Measurements from ENCODE around the gene GNA15. TPM values are rescaled to one million over a fixed set of nuclear protein-coding genes. Genes with fewer than 3 reads are reported as not detected.
A peak's percentile ranks its signal among the peaks of the same experiment; 100 is the strongest.

Gene GNA15
- total RNA-seq, 1 experiment from 2014 or later = 6.2 TPM

DNA sequence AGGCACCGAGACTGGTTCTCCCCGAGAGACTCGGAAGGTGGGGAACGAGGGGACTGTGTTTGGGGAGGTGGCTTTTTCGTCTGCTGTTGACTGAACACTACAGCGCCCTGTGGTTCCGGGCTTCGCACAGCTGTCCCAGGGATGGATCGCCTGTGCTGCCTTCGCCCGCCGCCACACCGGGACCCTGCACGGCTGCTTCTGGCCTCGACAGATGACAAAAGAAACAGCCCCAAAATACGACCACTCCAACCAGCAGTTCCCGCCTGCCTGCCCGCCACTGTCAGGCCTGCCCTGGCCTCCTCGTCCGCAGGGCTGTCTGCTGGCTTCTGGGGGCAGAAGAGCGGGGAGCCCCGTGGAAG is 13.3 kb upstream of the GNA15 start:
- CTCF ChIA-PET = no interaction called here
- H3K9me3 ChIP-seq (ENCODE audit: control insufficient read depth, insufficient read depth, low read depth, low read length) = no peaks in the 10 kb centered on the region
- in situ Hi-C loops (cut with HindIII; ENCODE audit: low pct_unique_long_range_greater_than_20kb, low sequenced_read_pairs) (no loop called here), intact Hi-C loops (cut with micrococcal nuclease; ENCODE audit: unreplicated experiment) (loop anchor here (10.0 kb wide), 1 partner anchor 168 kb away; no protein-coding TSS in a partner anchor)
- POLR2A ChIA-PET = no interaction called here
- no peaks in the 10 kb centered on the region for H3K36me3 ChIP-seq (ENCODE audit: control insufficient read depth, insufficient read depth, low read length)
- no peaks in the 10 kb centered on the region for H3K4me1 ChIP-seq (ENCODE audit: control insufficient read depth, insufficient read depth, low read length)
- H3K4me3 ChIP-seq (ENCODE audit: low read depth in 2 of 2, low read length in 2 of 2) = no peak overlapping the region
- TSS peak; percentile 77 for BruUV-seq (replicated peaks)
- TF ChIP-seq, protein P1, sequence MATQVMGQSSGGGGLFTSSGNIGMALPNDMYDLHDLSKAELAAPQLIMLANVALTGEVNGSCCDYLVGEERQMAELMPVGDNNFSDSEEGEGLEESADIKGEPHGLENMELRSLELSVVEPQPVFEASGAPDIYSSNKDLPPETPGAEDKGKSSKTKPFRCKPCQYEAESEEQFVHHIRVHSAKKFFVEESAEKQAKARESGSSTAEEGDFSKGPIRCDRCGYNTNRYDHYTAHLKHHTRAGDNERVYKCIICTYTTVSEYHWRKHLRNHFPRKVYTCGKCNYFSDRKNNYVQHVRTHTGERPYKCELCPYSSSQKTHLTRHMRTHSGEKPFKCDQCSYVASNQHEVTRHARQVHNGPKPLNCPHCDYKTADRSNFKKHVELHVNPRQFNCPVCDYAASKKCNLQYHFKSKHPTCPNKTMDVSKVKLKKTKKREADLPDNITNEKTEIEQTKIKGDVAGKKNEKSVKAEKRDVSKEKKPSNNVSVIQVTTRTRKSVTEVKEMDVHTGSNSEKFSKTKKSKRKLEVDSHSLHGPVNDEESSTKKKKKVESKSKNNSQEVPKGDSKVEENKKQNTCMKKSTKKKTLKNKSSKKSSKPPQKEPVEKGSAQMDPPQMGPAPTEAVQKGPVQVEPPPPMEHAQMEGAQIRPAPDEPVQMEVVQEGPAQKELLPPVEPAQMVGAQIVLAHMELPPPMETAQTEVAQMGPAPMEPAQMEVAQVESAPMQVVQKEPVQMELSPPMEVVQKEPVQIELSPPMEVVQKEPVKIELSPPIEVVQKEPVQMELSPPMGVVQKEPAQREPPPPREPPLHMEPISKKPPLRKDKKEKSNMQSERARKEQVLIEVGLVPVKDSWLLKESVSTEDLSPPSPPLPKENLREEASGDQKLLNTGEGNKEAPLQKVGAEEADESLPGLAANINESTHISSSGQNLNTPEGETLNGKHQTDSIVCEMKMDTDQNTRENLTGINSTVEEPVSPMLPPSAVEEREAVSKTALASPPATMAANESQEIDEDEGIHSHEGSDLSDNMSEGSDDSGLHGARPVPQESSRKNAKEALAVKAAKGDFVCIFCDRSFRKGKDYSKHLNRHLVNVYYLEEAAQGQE (IDR thresholded peaks at IDR 0.05; ENCODE audit: insufficient read depth in 1 of 2, low read depth in 2 of 2, low read length in 1 of 2) = no peak
- no peak for TF ChIP-seq SIN3A (IDR thresholded peaks at IDR 0.05; ENCODE audit: borderline replicate concordance, insufficient read depth, low read depth, low read length)
- TF ChIP-seq, protein P2, sequence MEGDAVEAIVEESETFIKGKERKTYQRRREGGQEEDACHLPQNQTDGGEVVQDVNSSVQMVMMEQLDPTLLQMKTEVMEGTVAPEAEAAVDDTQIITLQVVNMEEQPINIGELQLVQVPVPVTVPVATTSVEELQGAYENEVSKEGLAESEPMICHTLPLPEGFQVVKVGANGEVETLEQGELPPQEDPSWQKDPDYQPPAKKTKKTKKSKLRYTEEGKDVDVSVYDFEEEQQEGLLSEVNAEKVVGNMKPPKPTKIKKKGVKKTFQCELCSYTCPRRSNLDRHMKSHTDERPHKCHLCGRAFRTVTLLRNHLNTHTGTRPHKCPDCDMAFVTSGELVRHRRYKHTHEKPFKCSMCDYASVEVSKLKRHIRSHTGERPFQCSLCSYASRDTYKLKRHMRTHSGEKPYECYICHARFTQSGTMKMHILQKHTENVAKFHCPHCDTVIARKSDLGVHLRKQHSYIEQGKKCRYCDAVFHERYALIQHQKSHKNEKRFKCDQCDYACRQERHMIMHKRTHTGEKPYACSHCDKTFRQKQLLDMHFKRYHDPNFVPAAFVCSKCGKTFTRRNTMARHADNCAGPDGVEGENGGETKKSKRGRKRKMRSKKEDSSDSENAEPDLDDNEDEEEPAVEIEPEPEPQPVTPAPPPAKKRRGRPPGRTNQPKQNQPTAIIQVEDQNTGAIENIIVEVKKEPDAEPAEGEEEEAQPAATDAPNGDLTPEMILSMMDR (IDR thresholded peaks at IDR 0.05) = no peak
- TF ChIP-seq POLR2AphosphoS5 (IDR thresholded peaks at IDR 0.05; ENCODE audit: low read depth, low read length) = no peak
- no peak for TF ChIP-seq TCF7L2 (IDR thresholded peaks at IDR 0.05; ENCODE audit: low read depth, low read length)
- no peak for ATAC-seq
- H3K27me3 ChIP-seq (ENCODE audit: control insufficient read depth, insufficient read depth, low read length) = no peaks in the 10 kb centered on the region
- DNase-seq (ENCODE audit: low read depth, low spot score) = no peak
- no peak overlapping the region for H3K27ac ChIP-seq (ENCODE audit: low read length)

DNA sequence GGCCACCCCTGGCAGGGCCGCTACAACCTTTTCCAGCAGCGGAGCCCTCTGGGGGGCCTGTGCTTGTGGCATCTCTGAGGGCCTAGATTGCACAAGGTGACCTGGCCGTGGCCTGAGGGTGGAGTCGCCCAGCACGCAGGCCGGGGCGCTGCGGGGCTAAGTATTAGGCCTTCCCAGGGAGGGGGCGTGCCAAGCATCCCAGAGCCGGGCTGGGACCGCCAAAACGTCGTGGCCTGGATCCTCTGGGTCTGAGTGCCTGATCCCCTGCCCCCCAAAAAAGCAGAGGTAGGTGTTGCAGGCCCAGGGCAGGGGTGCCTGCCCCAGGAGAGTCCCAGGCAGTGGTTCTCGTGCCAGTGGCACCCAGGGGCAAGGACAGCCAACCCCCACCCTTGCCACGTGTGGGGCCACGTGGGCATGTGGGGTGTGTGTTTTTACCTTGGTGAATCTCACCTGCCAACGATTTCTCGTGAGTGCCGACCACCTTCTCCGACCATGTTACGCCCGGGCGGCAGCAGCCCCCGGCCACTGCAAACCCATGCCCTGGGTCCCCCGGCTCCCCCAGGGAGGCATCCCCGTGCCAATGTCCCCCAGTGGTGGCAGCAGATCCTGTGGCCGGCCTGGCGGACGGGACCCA is 12.6 kb upstream of the GNA15 start:
- in situ Hi-C loops (cut with HindIII; ENCODE audit: low pct_unique_long_range_greater_than_20kb, low sequenced_read_pairs) (no loop called here), intact Hi-C loops (cut with micrococcal nuclease; ENCODE audit: unreplicated experiment) (loop anchor here (10.0 kb wide), 1 partner anchor 168 kb away; no protein-coding TSS in a partner anchor)
- no peak for ATAC-seq
- H3K4me3 ChIP-seq (ENCODE audit: low read depth in 2 of 2, low read length in 2 of 2) = no peak overlapping the region
- POLR2A ChIA-PET = interaction anchor here (0.5 kb wide), 1 partner anchor 1750 kb away, joined by 4 read pairs; no protein-coding TSS in a partner anchor
- no peaks in the 10 kb centered on the region for H3K36me3 ChIP-seq (ENCODE audit: control insufficient read depth, insufficient read depth, low read length)
- CTCF ChIA-PET = no interaction called here
- no TSS peak for BruUV-seq (replicated peaks)
- TF ChIP-seq, protein P1 (IDR thresholded peaks at IDR 0.05; ENCODE audit: insufficient read depth in 1 of 2, low read depth in 2 of 2, low read length in 1 of 2) = no peak
- TF ChIP-seq POLR2AphosphoS5 (IDR thresholded peaks at IDR 0.05; ENCODE audit: low read depth, low read length) = no peak
- TF ChIP-seq, protein P2 (IDR thresholded peaks at IDR 0.05) = no peak
- TF ChIP-seq SIN3A (IDR thresholded peaks at IDR 0.05; ENCODE audit: borderline replicate concordance, insufficient read depth, low read depth, low read length) = no peak
- no peak for TF ChIP-seq TCF7L2 (IDR thresholded peaks at IDR 0.05; ENCODE audit: low read depth, low read length)
- H3K4me1 ChIP-seq (ENCODE audit: control insufficient read depth, insufficient read depth, low read length) = no peaks in the 10 kb centered on the region
- no peak for DNase-seq (ENCODE audit: low read depth, low spot score)
- H3K9me3 ChIP-seq (ENCODE audit: control insufficient read depth, insufficient read depth, low read depth, low read length) = no peaks in the 10 kb centered on the region
- no peak overlapping the region for H3K27ac ChIP-seq (ENCODE audit: low read length)
- no peaks in the 10 kb centered on the region for H3K27me3 ChIP-seq (ENCODE audit: control insufficient read depth, insufficient read depth, low read length)
